CD14-positive monocyte (primary cell): ENCODE measurements around the gene OCRL. TPM values are rescaled to one million over a fixed set of nuclear protein-coding genes. Genes with fewer than 3 reads are reported as not detected.
A peak's percentile ranks its signal among the peaks of the same experiment; 100 is the strongest.

Experiments
- DNase-seq, 3 donors: peaks; one replicate each; pipeline ENCODE4 v3.0.0-alpha.2; 2011 to 2022
- H2AFZ ChIP-seq: 2 replicates; pipeline ENCODE4 v1.6.0; 2012; ENCODE audit warnings: mild to moderate bottlenecking, low read depth, low read length, inconsistent platforms; ENCODE audit not compliant: insufficient read depth, poor library complexity, severe bottlenecking
- H3K27ac ChIP-seq, 2 donors: 1 replicate in 1 of 2; 2 replicates in 1 of 2; pipeline ENCODE4 v1.5.1; 2012 to 2013; ENCODE audit warnings: low read length in 2 of 2, control low read depth in 1 of 2, inconsistent platforms in 1 of 2, low read depth in 1 of 2, mild to moderate bottlenecking in 1 of 2
- H3K27me3 ChIP-seq, 2 donors: one replicate each; pipeline versions ENCODE4 v1.6.0 to v1.6.1; 2011 to 2013; ENCODE audit warnings: low read length in 2 of 2; ENCODE audit not compliant: control insufficient read depth in 2 of 2, insufficient read depth in 2 of 2
- H3K36me3 ChIP-seq, 2 donors: replicated peaks in 1 of 2; 1 replicate in 1 of 2; 2 replicates in 1 of 2; pipeline versions ENCODE4 v1.5.1 to v1.6.1; 2012 to 2013; ENCODE audit warnings: low read length in 2 of 2, control low read depth in 1 of 2, inconsistent platforms in 1 of 2, mild to moderate bottlenecking in 1 of 2; ENCODE audit not compliant: insufficient read depth in 2 of 2, control insufficient read depth in 1 of 2
- H3K4me1 ChIP-seq, 2 donors: 1 replicate in 1 of 2; 2 replicates in 1 of 2; pipeline versions ENCODE4 v1.5.1 to v1.6.1; 2012 to 2013; ENCODE audit warnings: low read length in 2 of 2, control low read depth in 1 of 2, inconsistent platforms in 1 of 2, mild to moderate bottlenecking in 1 of 2, moderate library complexity in 1 of 2; ENCODE audit not compliant: insufficient read depth in 2 of 2, control insufficient read depth in 1 of 2
- H3K4me2 ChIP-seq: replicated peaks from 2 replicates; pipeline ENCODE3; 2012; ENCODE audit warnings: low read length, moderate library complexity, mild to moderate bottlenecking; ENCODE audit not compliant: poor library complexity, severe bottlenecking; ENCODE audit errors: extremely low read depth
- H3K4me3 ChIP-seq, 3 experiments: fragments of 200-600 bp in 1 of 3; sonication (generic) in 1 of 3; replicated peaks in 1 of 3; 1 replicate in 2 of 3; 2 replicates in 1 of 3; pipeline ENCODE4 v1.5.1; 2011 to 2013; ENCODE audit warnings: low read length in 3 of 3, mild to moderate bottlenecking in 3 of 3, control low read depth in 2 of 3, low read depth in 2 of 3, inconsistent platforms in 1 of 3, moderate library complexity in 1 of 3
- H3K79me2 ChIP-seq: 2 replicates; pipeline ENCODE4 v1.6.0; 2012; ENCODE audit warnings: mild to moderate bottlenecking, control low read depth, inconsistent platforms, low read length, moderate library complexity; ENCODE audit not compliant: insufficient read depth
- H3K9ac ChIP-seq: 2 replicates; pipeline ENCODE4 v1.6.0; 2017; ENCODE audit warnings: low read length, mild to moderate bottlenecking; ENCODE audit not compliant: insufficient read depth, poor library complexity, severe bottlenecking
- H3K9me3 ChIP-seq, 2 donors: replicated peaks in 1 of 2; 1 replicate in 1 of 2; 2 replicates in 1 of 2; pipeline versions ENCODE4 v1.5.1 to v1.6.1; 2012 to 2013; ENCODE audit warnings: low read length in 2 of 2, control low read depth in 1 of 2; ENCODE audit not compliant: control insufficient read depth in 1 of 2, insufficient read depth in 1 of 2
- H4K20me1 ChIP-seq: 2 replicates; pipeline ENCODE4 v1.6.0; 2012; ENCODE audit warnings: mild to moderate bottlenecking, low read length, control low read depth, moderate library complexity; ENCODE audit not compliant: insufficient read depth
- H3K27ac Mint-ChIP-seq, 7 donors: one replicate each; pipeline ENCODE4 v1.8.0; 2020; ENCODE audit warnings: mild to moderate bottlenecking in 7 of 7, mixed read lengths in 7 of 7, moderate library complexity in 6 of 7, inconsistent platforms in 2 of 7
- H3K27me3 Mint-ChIP-seq, 3 donors: one replicate each; pipeline ENCODE4 v1.8.0; 2021 to 2022; ENCODE audit warnings: low read depth in 3 of 3, mild to moderate bottlenecking in 3 of 3, mixed read lengths in 3 of 3, moderate library complexity in 3 of 3, inconsistent platforms in 1 of 3
- H3K36me3 Mint-ChIP-seq, 2 donors: one replicate each; pipeline ENCODE4 v1.8.0; 2020; ENCODE audit warnings: mixed read lengths in 2 of 2, inconsistent platforms in 1 of 2, mild to moderate bottlenecking in 1 of 2
- H3K4me1 Mint-ChIP-seq: one replicate; pipeline ENCODE4 v1.8.0; 2020; ENCODE audit warnings: mild to moderate bottlenecking, mixed read lengths
- H3K4me3 Mint-ChIP-seq, 2 donors: one replicate each; pipeline ENCODE4 v1.8.0; 2020; ENCODE audit warnings: mild to moderate bottlenecking in 2 of 2, mixed read lengths in 2 of 2, moderate library complexity in 1 of 2
- H3K9me3 Mint-ChIP-seq, 7 donors: one replicate each; pipeline ENCODE4 v1.8.0; 2020 to 2022; ENCODE audit warnings: mixed read lengths in 7 of 7, mild to moderate bottlenecking in 6 of 7, moderate library complexity in 6 of 7, inconsistent platforms in 2 of 7
- CTCF ChIP-seq: fragments of 200-600 bp; IDR thresholded peaks from one replicate; pipeline ENCODE4 v1.8.0; 2022; ENCODE audit warnings: antibody characterized with exemption, mild to moderate bottlenecking
- WGBS: methylation state at CpG from one replicate; pipeline ENCODE4 v1.1.5; 2013; ENCODE audit warnings: missing lambda C conversion rate; ENCODE audit not compliant: insufficient coverage; 5-methylcytosine and 5-hydroxymethylcytosine counted together
- intact Hi-C, 2 donors: fragments of 100-400 bp; cut with micrococcal nuclease; formaldehyde crosslinking; loops; one replicate each; pipeline versions ENCODE4 v1.15.0 to v1.15.1; 2023
- polyA plus RNA-seq, 3 donors: library from polyadenylated mRNA; depleted of rRNA in 1 of 3; unstranded in 2 of 3; stranded (reverse) in 1 of 3; fragments of 300-500 nt in 2 of 3; fragments of >200 nt in 1 of 3; fragmentation: Illumina TruSeq in 2 of 3; gene quantifications; 1 replicate in 2 of 3; 2 replicates in 1 of 3; pipeline ENCODE4 v1.2.3, GENCODE V29; 2012 to 2021

OCRL gene
- polyA plus RNA-seq, 3 donors = 1.8 to 11.2 (median 2.4) TPM

GRCh38 chrX:129556806-129557315 is 16.8 kb downstream of the OCRL start:
- peak overlapping the region in 1 of 7 donors; percentile 17 for H3K27ac Mint-ChIP-seq
- intact Hi-C loops = no loop called here

GRCh38 chrX:129557844-129558480 is 17.9 kb downstream of the OCRL start:
- H3K27me3 ChIP-seq = no peaks in the 10 kb centered on the region
- TF ChIP-seq CTCF = no peak
- no peaks in the 10 kb centered on the region for H3K9me3 ChIP-seq
- Mint-ChIP-seq H3K36me3 (peaks cover 40 to 46% of the 10 kb centered on the region in 2 donors), H3K27me3 (no peaks in the 10 kb centered on the region), H3K27ac (no peak overlapping the region), H3K9me3 (peaks cover 0 to 2% (median 0%) of the 10 kb centered on the region in 7 donors), H3K4me1 (peaks cover 6% of the 10 kb centered on the region), H3K4me3 (no peak overlapping the region)
- no peak overlapping the region for H3K4me3 ChIP-seq
- H3K4me2 ChIP-seq = no peak overlapping the region
- no peak overlapping the region for H2AFZ ChIP-seq
- no peak overlapping the region for H3K27ac ChIP-seq
- intact Hi-C loops = no loop called here
- H4K20me1 ChIP-seq = no peaks in the 10 kb centered on the region
- DNase-seq = peak in 1 of 3 donors; percentile 2
- H3K4me1 ChIP-seq = peaks cover 11 to 14% of the 10 kb centered on the region in 2 donors
- H3K36me3 ChIP-seq = peaks cover 45 to 69% of the 10 kb centered on the region in 2 donors
- H3K79me2 ChIP-seq = no peaks in the 10 kb centered on the region
- H3K9ac ChIP-seq = no peak overlapping the region
- no CpG with 5 or more reads among the region's 1 CpG for WGBS

More at GRCh38 chrX:129556806-129557315, 16.8 kb downstream of the OCRL start:
- H3K4me1 Mint-ChIP-seq = peaks cover 6% of the 10 kb centered on the region
- WGBS = no CpG with 5 or more reads among the region's 5 CpGs
- H3K27ac ChIP-seq = no peak overlapping the region
- H3K4me2 ChIP-seq = no peak overlapping the region
- TF ChIP-seq CTCF = no peak
- no peak overlapping the region for H3K9ac ChIP-seq
- no peak overlapping the region for H3K4me3 ChIP-seq
- peaks cover 34 to 58% of the 10 kb centered on the region in 2 donors for H3K36me3 ChIP-seq
- H3K36me3 Mint-ChIP-seq = peaks cover 33 to 39% of the 10 kb centered on the region in 2 donors
- H3K27me3 ChIP-seq = no peaks in the 10 kb centered on the region
- no peaks in the 10 kb centered on the region for H4K20me1 ChIP-seq
- DNase-seq = no peak
- peaks cover 11 to 14% of the 10 kb centered on the region in 2 donors for H3K4me1 ChIP-seq
- H3K9me3 ChIP-seq = no peaks in the 10 kb centered on the region
- no peaks in the 10 kb centered on the region for H3K27me3 Mint-ChIP-seq
- H3K9me3 Mint-ChIP-seq = peaks cover 0 to 2% (median 0%) of the 10 kb centered on the region in 7 donors
- no peak overlapping the region for H2AFZ ChIP-seq
- no peaks in the 10 kb centered on the region for H3K79me2 ChIP-seq
- no peak overlapping the region for H3K4me3 Mint-ChIP-seq
